Esophagus muscularis mucosa (tissue), 4 donors: Measurements from ENCODE around the gene KANK3.
A peak's percentile ranks its signal among the peaks of the same experiment; 100 is the strongest.

Source experiments
- EP300 ChIP-seq: sonication (generic); formaldehyde crosslinking; IDR thresholded peaks from one replicate; pipeline ENCODE4 v1.6.1; 2017; ENCODE audit warnings: antibody characterized with exemption
- POLR2A ChIP-seq: fragments of 450-650 bp; IDR thresholded peaks from one replicate; pipeline ENCODE4 v1.6.1; 2017; ENCODE audit warnings: antibody characterized with exemption, moderate library complexity, mild to moderate bottlenecking, low read depth
- POLR2AphosphoS5 ChIP-seq, 2 donors: sonication (generic); formaldehyde crosslinking; IDR thresholded peaks; one replicate each; pipeline ENCODE4 v1.6.1; 2017; ENCODE audit warnings: antibody characterized with exemption in 2 of 2
- TF ChIP-seq, protein P1 (sequence below), 3 experiments: fragments of 200-600 bp in 2 of 3; fragments of 450-650 bp in 1 of 3; sonication (generic) in 2 of 3; IDR thresholded peaks; one replicate each; pipeline ENCODE4 v1.5.1; 2017 to 2019; ENCODE audit warnings: antibody characterized with exemption in 3 of 3, mild to moderate bottlenecking in 2 of 3, moderate library complexity in 1 of 3

GRCh38 chr19:8390617-8390981 lies 47.5 kb upstream of the KANK3 start:
- TF ChIP-seq, protein P1, sequence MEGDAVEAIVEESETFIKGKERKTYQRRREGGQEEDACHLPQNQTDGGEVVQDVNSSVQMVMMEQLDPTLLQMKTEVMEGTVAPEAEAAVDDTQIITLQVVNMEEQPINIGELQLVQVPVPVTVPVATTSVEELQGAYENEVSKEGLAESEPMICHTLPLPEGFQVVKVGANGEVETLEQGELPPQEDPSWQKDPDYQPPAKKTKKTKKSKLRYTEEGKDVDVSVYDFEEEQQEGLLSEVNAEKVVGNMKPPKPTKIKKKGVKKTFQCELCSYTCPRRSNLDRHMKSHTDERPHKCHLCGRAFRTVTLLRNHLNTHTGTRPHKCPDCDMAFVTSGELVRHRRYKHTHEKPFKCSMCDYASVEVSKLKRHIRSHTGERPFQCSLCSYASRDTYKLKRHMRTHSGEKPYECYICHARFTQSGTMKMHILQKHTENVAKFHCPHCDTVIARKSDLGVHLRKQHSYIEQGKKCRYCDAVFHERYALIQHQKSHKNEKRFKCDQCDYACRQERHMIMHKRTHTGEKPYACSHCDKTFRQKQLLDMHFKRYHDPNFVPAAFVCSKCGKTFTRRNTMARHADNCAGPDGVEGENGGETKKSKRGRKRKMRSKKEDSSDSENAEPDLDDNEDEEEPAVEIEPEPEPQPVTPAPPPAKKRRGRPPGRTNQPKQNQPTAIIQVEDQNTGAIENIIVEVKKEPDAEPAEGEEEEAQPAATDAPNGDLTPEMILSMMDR (IDR thresholded peaks at IDR 0.05): no peak
- TF ChIP-seq POLR2A (no peak), EP300 (no peak), POLR2AphosphoS5 (IDR thresholded peaks at IDR 0.05) (peak in 1 of 2 donors; percentile 57)
